ENCODE results near the gene DOK4.
"Not testable (repeated sequence)": the region's sequence is repeated elsewhere in the genome, so short reads cannot be mapped to it uniquely, and the experiment has no call there.

The DOK4 gene

GRCh38 chr16:57504491-57504890, 18.2 kb upstream of the DOK4 start:
- Histone ChIP-seq H3K9ac (ENCODE audit: low read length) (no peak overlapping the region), H3K4me1 (ENCODE audit: control insufficient read depth, insufficient read depth, low read length) (no peaks in the 10 kb centered on the region), H3K27ac (ENCODE audit: low read depth, low read length) (no peak overlapping the region), H3K4me3 (ENCODE audit: low read length) (no peak overlapping the region), H3K27me3 (ENCODE audit: control insufficient read depth, insufficient read depth, low read length) (no peaks in the 10 kb centered on the region), H3K36me3 (ENCODE audit: control insufficient read depth, insufficient read depth, low read length) (no peaks in the 10 kb centered on the region)

- Histone ChIP-seq H3K36me3 (ENCODE audit: control insufficient read depth, insufficient read depth, low read length) (no peaks in the 10 kb centered on the region), H3K4me1 (ENCODE audit: control insufficient read depth, insufficient read depth, low read length) (no peaks in the 10 kb centered on the region), H3K27ac (ENCODE audit: low read depth, low read length) (no peak overlapping the region), H3K9ac (ENCODE audit: low read length) (no peak overlapping the region), H3K4me3 (ENCODE audit: low read length) (no peak overlapping the region), H3K27me3 (ENCODE audit: control insufficient read depth, insufficient read depth, low read length) (no peaks in the 10 kb centered on the region)
Observed at GRCh38 chr16:57504001-57504400, 17.7 kb upstream of the DOK4 start.

GRCh38 chr16:57503366-57503765, 17.1 kb upstream of the DOK4 start:
- Histone ChIP-seq H3K4me3 (ENCODE audit: low read length) (no peak overlapping the region), H3K4me1 (ENCODE audit: control insufficient read depth, insufficient read depth, low read length) (no peaks in the 10 kb centered on the region), H3K27ac (ENCODE audit: low read depth, low read length) (no peak overlapping the region), H3K27me3 (ENCODE audit: control insufficient read depth, insufficient read depth, low read length) (no peaks in the 10 kb centered on the region), H3K36me3 (ENCODE audit: control insufficient read depth, insufficient read depth, low read length) (no peaks in the 10 kb centered on the region), H3K9ac (ENCODE audit: low read length) (no peak overlapping the region)

- H3K9ac ChIP-seq (ENCODE audit: low read length), result no peak overlapping the region
- H3K36me3 ChIP-seq (ENCODE audit: control insufficient read depth, insufficient read depth, low read length), result no peaks in the 10 kb centered on the region
- no peak overlapping the region for H3K4me3 ChIP-seq (ENCODE audit: low read length)
- H3K4me1 ChIP-seq (ENCODE audit: control insufficient read depth, insufficient read depth, low read length), result no peaks in the 10 kb centered on the region
- no peak overlapping the region for H3K27ac ChIP-seq (ENCODE audit: low read depth, low read length)
- no peaks in the 10 kb centered on the region for H3K27me3 ChIP-seq (ENCODE audit: control insufficient read depth, insufficient read depth, low read length)
Observed at GRCh38 chr16:57502048-57502775, 15.9 kb upstream of the DOK4 start.

GRCh38 chr16:57501492-57501891, 15.2 kb upstream of the DOK4 start:
- no peaks in the 10 kb centered on the region for H3K27me3 ChIP-seq (ENCODE audit: control insufficient read depth, insufficient read depth, low read length)
- no peak overlapping the region for H3K4me3 ChIP-seq (ENCODE audit: low read length)
- no peaks in the 10 kb centered on the region for H3K4me1 ChIP-seq (ENCODE audit: control insufficient read depth, insufficient read depth, low read length)
- no peaks in the 10 kb centered on the region for H3K36me3 ChIP-seq (ENCODE audit: control insufficient read depth, insufficient read depth, low read length)
- H3K9ac ChIP-seq (ENCODE audit: low read length), result no peak overlapping the region
- H3K27ac ChIP-seq (ENCODE audit: low read depth, low read length), result no peak overlapping the region

GRCh38 chr16:57500578-57501111, 14.4 kb upstream of the DOK4 start:
- Histone ChIP-seq H3K36me3 (ENCODE audit: control insufficient read depth, insufficient read depth, low read length) (no peaks in the 10 kb centered on the region), H3K27me3 (ENCODE audit: control insufficient read depth, insufficient read depth, low read length) (no peaks in the 10 kb centered on the region), H3K9ac (ENCODE audit: low read length) (no peak overlapping the region), H3K27ac (ENCODE audit: low read depth, low read length) (no peak overlapping the region), H3K4me1 (ENCODE audit: control insufficient read depth, insufficient read depth, low read length) (no peaks in the 10 kb centered on the region), H3K4me3 (ENCODE audit: low read length) (no peak overlapping the region)

GRCh38 chr16:57499941-57500340, 13.6 kb upstream of the DOK4 start:
- not testable (repeated sequence) for H3K36me3 ChIP-seq (ENCODE audit: control insufficient read depth, insufficient read depth, low read length); H3K27ac ChIP-seq (ENCODE audit: low read depth, low read length)

GRCh38 chr16:57498031-57498430, 11.7 kb upstream of the DOK4 start:
- Histone ChIP-seq H3K36me3 (ENCODE audit: control insufficient read depth, insufficient read depth, low read length) (no peaks in the 10 kb centered on the region), H3K4me3 (ENCODE audit: low read length) (no peak overlapping the region), H3K27ac (ENCODE audit: low read depth, low read length) (no peak overlapping the region), H3K27me3 (ENCODE audit: control insufficient read depth, insufficient read depth, low read length) (no peaks in the 10 kb centered on the region), H3K9ac (ENCODE audit: low read length) (no peak overlapping the region), H3K4me1 (ENCODE audit: control insufficient read depth, insufficient read depth, low read length) (no peaks in the 10 kb centered on the region)

More at GRCh38 chr16:57499941-57500340, 13.6 kb upstream of the DOK4 start:
- not testable (repeated sequence) for H3K4me1 ChIP-seq (ENCODE audit: control insufficient read depth, insufficient read depth, low read length); H3K4me3 ChIP-seq (ENCODE audit: low read length); H3K9ac ChIP-seq (ENCODE audit: low read length); H3K27me3 ChIP-seq (ENCODE audit: control insufficient read depth, insufficient read depth, low read length)

- Histone ChIP-seq H3K36me3 (ENCODE audit: control insufficient read depth, insufficient read depth, low read length) (no peaks in the 10 kb centered on the region), H3K4me1 (ENCODE audit: control insufficient read depth, insufficient read depth, low read length) (no peaks in the 10 kb centered on the region), H3K9ac (ENCODE audit: low read length) (no peak overlapping the region), H3K27ac (ENCODE audit: low read depth, low read length) (no peak overlapping the region), H3K27me3 (ENCODE audit: control insufficient read depth, insufficient read depth, low read length) (no peaks in the 10 kb centered on the region), H3K4me3 (ENCODE audit: low read length) (no peak overlapping the region)
Observed at GRCh38 chr16:57497121-57497520, 10.8 kb upstream of the DOK4 start.

- Histone ChIP-seq H3K27me3 (ENCODE audit: control insufficient read depth, insufficient read depth, low read length) (no peaks in the 10 kb centered on the region), H3K9ac (ENCODE audit: low read length) (no peak overlapping the region), H3K27ac (ENCODE audit: low read depth, low read length) (no peak overlapping the region), H3K36me3 (ENCODE audit: control insufficient read depth, insufficient read depth, low read length) (no peaks in the 10 kb centered on the region), H3K4me3 (ENCODE audit: low read length) (no peak overlapping the region), H3K4me1 (ENCODE audit: control insufficient read depth, insufficient read depth, low read length) (no peaks in the 10 kb centered on the region)
Observed at GRCh38 chr16:57493767-57494166, 7.5 kb upstream of the DOK4 start.

GRCh38 chr16:57489229-57489628, 2.9 kb upstream of the DOK4 start:
- H3K4me1 ChIP-seq (ENCODE audit: control insufficient read depth, insufficient read depth, low read length), result no peaks in the 10 kb centered on the region
- no peak overlapping the region for H3K4me3 ChIP-seq (ENCODE audit: low read length)
- H3K27ac ChIP-seq (ENCODE audit: low read depth, low read length), result no peak overlapping the region
- no peaks in the 10 kb centered on the region for H3K36me3 ChIP-seq (ENCODE audit: control insufficient read depth, insufficient read depth, low read length)
- no peaks in the 10 kb centered on the region for H3K27me3 ChIP-seq (ENCODE audit: control insufficient read depth, insufficient read depth, low read length)
- H3K9ac ChIP-seq (ENCODE audit: low read length), result no peak overlapping the region

- Histone ChIP-seq H3K27ac (ENCODE audit: low read depth, low read length) (no peak overlapping the region), H3K36me3 (ENCODE audit: control insufficient read depth, insufficient read depth, low read length) (no peaks in the 10 kb centered on the region), H3K4me1 (ENCODE audit: control insufficient read depth, insufficient read depth, low read length) (no peaks in the 10 kb centered on the region), H3K27me3 (ENCODE audit: control insufficient read depth, insufficient read depth, low read length) (no peaks in the 10 kb centered on the region), H3K9ac (ENCODE audit: low read length) (no peak overlapping the region), H3K4me3 (ENCODE audit: low read length) (peak overlapping the region; percentile 64)
Observed at GRCh38 chr16:57486858-57487834, 853 bp upstream of the DOK4 start.
